VCaP (cell line): Measurements from ENCODE around the gene NFATC1.

Experiments
- H3K27ac ChIP-seq: fragments of 450-650 bp; 2 replicates; pipeline ENCODE4 v1.5.1; 2017
- TF ChIP-seq, protein P1 (sequence below): fragments of 450-650 bp; conservative IDR thresholded peaks from 2 replicates; pipeline ENCODE4 v1.5.1; 2017; ENCODE audit warnings: mild to moderate bottlenecking, moderate library complexity

The NFATC1 gene

DNA sequence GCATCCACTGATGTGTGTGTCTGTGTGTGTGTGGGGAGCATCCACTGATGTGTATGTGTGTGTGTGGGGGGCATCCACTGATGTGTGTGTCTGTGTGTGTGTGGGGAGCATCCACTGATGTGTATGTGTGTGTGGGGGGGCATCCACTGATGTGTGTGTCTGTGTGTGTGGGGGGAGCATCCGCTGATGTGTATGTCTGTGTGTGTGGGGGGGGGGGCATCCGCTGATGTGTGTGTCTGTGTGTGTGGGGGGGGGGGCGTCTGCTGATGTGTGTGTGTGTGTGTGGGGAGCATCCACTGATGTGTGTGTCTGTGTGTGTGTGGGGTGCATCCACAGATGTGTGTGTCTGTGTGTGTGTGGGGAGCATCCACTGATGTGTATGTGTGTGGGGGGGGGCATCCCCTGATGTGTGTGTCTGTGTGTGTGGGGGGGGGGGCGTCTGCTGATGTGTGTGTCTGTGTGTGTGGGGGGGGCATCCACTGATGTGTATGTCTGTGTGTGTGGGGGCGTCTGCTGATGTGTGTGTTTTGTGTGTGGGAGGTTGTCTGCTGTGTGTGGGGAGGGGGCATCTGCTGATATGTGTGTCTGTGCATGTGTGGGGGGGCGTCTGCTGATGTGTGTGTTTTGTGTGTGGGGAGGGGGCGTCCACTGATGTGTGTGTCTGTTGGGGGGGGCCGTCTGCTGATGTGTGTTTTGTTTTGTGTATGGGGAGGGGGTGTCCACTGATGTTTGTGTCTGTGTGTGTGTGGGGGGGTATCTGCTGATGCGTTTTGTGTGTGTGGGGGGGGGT lies 125.9 kb downstream of the NFATC1 start:
- TF ChIP-seq, protein P1, sequence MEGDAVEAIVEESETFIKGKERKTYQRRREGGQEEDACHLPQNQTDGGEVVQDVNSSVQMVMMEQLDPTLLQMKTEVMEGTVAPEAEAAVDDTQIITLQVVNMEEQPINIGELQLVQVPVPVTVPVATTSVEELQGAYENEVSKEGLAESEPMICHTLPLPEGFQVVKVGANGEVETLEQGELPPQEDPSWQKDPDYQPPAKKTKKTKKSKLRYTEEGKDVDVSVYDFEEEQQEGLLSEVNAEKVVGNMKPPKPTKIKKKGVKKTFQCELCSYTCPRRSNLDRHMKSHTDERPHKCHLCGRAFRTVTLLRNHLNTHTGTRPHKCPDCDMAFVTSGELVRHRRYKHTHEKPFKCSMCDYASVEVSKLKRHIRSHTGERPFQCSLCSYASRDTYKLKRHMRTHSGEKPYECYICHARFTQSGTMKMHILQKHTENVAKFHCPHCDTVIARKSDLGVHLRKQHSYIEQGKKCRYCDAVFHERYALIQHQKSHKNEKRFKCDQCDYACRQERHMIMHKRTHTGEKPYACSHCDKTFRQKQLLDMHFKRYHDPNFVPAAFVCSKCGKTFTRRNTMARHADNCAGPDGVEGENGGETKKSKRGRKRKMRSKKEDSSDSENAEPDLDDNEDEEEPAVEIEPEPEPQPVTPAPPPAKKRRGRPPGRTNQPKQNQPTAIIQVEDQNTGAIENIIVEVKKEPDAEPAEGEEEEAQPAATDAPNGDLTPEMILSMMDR = no peak
- no peak overlapping the region for H3K27ac ChIP-seq

DNA sequence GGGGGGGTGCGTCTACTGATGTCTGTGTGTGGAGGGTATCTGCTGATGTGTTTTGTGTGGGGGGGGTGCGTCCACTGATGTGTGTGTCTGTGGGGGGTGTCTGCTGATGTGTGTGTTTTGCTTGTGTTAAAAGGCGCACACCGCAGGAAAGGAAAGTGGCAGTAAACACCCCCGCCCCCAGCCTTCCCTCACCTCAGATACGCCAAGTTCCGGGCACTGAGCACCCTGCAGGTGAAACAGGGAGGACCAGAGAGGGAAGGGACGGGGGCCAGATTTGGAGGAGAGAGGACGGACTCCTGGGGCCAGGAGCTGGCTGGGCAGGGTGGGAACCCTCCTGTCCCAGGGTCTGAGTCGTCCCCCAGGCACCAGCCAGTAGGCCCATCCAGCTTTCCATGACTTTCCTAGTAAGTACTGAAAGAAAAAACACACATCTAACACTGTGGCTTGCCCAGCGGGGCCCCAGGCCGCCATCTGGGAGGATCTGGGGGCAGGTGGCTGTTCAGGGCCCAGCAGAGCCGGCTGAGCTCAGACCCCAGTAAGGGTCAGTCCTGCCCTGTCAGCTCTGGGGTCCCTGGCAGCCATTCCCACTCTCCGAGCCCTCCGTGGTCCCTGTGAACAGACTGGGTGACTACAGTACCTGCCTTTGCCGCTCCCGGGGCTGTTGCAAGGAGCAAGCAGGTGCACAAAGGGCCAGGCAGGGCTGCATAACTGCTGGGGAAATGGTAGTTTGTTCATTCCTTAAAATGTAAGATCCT lies 126.9 kb downstream of the NFATC1 start:
- H3K27ac ChIP-seq = no peak overlapping the region
- TF ChIP-seq, protein P1 = no peak

DNA sequence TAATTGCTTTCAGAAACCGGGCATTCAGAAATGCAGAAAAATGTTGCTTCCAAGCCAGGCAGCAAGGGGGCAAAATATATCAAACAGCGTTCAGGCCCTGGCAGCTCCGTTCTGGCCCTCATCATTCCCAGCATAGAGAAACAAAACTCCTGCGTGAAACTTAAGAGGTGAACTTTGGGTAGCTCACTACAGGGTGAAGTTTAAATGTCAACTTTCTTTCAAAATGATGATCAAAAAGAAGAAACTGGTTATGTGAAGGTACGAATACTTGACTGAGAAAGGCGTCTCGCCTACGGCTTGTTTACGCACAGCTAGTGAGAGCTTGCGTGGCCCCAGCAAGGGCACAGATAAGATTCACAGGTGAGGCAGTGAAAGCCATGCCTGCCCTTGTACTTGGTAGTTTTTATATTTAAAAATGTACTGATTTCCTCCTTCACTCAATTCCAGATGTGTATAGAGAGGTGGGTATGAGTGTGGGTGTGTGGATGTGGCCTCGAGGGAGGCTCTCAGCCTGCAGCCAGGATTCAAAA lies 127.5 kb downstream of the NFATC1 start:
- no peak overlapping the region for H3K27ac ChIP-seq
- TF ChIP-seq, protein P1 = no peak

DNA sequence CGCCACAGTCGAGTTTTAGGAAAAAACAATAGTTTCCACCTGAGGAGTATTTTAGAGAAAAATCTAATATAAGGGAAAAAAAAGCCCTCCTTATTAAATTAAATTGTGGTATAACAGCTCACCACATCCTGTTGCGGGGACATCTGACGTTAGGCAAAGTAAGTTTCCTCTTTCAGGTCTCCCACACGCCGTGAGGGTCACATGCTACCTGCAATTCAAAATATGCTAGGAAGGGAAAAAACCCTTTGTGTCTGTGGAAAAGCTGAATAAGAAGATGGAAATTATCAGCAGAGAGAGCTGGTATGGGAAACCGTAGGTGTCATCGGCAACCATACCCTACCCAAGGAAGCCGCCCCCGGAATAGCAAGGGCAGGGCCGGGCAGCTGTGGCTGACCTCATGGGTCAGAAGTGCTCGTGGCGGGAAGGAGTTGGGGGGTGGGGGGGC lies 128.0 kb downstream of the NFATC1 start:
- TF ChIP-seq, protein P1 = no peak
- no peak overlapping the region for H3K27ac ChIP-seq

DNA sequence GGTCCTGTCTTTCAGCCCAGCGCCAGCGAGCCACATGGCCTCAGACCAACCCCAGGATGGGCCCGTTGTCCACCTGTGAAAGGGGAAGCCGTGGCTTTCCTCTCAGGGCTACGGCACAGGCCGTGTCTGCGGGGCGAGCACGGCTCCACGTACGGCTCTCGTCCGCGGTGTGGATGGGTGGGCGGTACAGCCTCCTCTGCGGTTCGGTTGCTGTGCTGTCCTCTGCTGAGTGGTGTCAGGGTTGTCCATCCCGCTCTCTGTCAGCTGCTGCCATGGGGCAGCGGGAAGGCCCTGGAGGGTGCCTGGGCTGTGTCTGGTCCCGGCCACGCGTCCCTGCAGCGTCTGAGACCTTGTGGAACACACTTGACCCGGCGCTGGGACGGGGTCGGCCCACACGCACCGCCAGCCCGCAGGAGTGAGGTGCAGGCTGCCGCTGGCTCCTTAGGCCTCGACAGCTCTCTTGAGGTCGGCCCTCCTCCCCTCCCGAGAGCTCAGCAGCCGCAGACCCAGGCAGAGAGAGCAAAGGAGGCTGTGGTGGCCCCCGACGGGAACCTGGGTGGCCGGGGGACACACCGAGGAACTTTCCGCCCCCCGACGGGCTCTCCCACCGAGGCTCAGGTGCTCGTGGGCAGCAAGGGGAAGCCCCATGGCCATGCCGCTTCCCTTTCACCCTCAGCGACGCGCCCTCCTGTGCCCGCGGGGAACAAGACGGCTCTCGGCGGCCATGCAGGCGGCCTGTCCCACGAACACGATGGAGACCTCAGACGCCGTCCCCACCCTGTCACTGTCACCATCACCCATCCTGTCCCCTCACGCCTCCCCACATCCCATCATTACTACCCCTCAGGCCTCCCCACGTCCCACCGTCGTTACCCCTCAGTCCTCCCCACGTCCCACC lies 128.7 kb downstream of the NFATC1 start:
- TF ChIP-seq, protein P1 = no peak
- no peak overlapping the region for H3K27ac ChIP-seq

DNA sequence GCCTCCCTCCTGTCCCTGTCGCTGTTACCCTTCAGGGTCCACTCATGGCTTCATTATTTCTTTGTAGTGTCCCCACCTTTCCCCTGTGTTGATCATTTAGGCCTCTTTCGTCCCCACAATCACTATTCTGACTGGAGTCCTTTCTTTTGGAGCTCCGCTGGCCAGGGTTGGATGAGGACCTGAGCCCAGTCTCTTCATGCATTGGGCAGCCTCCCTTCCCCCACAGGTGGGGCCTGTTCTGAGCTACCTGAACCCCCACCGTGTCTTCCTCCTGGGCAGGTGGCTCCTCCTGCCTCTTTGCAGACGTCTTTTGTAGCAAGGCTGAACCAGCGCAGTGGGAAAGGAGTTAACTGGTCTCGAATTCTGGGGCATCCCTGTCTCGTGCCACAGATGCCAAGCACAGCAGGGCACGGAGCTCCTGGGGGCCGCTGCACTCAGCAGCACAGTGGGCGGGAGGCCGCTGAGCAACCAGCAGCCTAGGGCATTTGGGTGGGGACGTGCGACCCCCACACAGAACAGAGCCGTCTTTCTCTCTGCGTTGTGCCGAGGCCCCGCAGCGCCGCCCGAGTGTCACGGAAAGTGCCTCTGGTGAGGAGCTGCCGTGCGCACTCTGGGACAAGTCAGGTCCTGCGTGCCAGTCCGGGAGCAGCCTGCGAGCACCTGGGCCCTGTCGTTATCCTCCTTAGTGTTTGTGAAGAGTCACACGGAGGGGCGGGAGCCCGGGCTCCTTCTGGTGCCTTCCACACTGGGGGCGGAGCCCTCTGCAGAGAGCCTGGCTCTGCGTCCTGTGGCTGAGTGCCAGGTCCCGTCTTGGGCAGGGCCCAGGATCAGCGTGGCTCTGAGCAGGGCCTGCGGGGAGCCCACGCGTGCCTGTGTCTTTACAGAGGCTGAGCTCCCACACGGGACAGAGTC lies 130.1 kb downstream of the NFATC1 start:
- TF ChIP-seq, protein P1 = no peak
- H3K27ac ChIP-seq = peak overlapping the region; percentile 41; the same call in 1 of the 2 replicates
